Measurements from ENCODE around the gene CNTNAP2. TPM values are rescaled to one million over a fixed set of nuclear protein-coding genes. Genes with fewer than 3 reads are reported as not detected.

The CNTNAP2 gene
- total and polyA plus RNA-seq, 2 of the 4 experiments (the other 2 are of a cell fraction) = not detected

- no peak for ATAC-seq (ENCODE audit: low read depth)
- in situ Hi-C loops (cut with MboI; ENCODE audit: low sequenced_read_pairs) = no loop called here
- Histone ChIP-seq H2BK120ac (ENCODE audit: low read depth, low read length) (no peak overlapping the region), H3K79me1 (ENCODE audit: low read depth in 1 of 2, low read length in 2 of 2) (no peaks in the 10 kb centered on the region), H3K14ac (replicated peaks; ENCODE audit: low read depth, low read length) (no peak overlapping the region), H3K9ac (ENCODE audit: low read depth, low read length) (no peak overlapping the region), H3K27ac (ENCODE audit: insufficient read depth, low read length) (no peak overlapping the region), H3K9me1 (ENCODE audit: insufficient read depth, low read length) (no peaks in the 10 kb centered on the region), H3K9me3 (ENCODE audit: control insufficient read depth, insufficient read depth, low read length) (peaks cover 6% of the 10 kb centered on the region; the same call in 1 of the 2 replicates), H2AK5ac (ENCODE audit: low read depth, low read length) (no peak overlapping the region), H3K4ac (ENCODE audit: low read depth, low read length) (no peak overlapping the region), H4K91ac (ENCODE audit: insufficient read depth, low read depth, low read length) (no peak overlapping the region), H3K23ac (ENCODE audit: low read depth, low read length) (no peak overlapping the region), H2BK5ac (ENCODE audit: low read depth, low read length, poor library complexity, severe bottlenecking) (no peak overlapping the region), H3K4me2 (ENCODE audit: low read depth, low read length) (no peak overlapping the region), H3K4me1 (ENCODE audit: control insufficient read depth, insufficient read depth, low read length) (no peaks in the 10 kb centered on the region), H3K56ac (ENCODE audit: extremely low read depth, insufficient read depth, low read length) (no peak overlapping the region), H3K18ac (ENCODE audit: low read depth, low read length) (no peak overlapping the region), H3K36me3 (ENCODE audit: control insufficient read depth, insufficient read depth, low read length) (no peaks in the 10 kb centered on the region), H4K8ac (ENCODE audit: low read depth in 2 of 2, low read length in 2 of 2) (no peak overlapping the region), H2BK20ac (ENCODE audit: low read depth, low read length) (no peak overlapping the region), H2BK15ac (ENCODE audit: low read depth, low read length) (no peak overlapping the region), H3K27me3 (ENCODE audit: control insufficient read depth, insufficient read depth, low read length) (no peaks in the 10 kb centered on the region), H3K4me3 (ENCODE audit: insufficient read depth, low read depth, low read length) (no peak overlapping the region), H2AFZ (replicated peaks; ENCODE audit: low read length, poor library complexity) (no peak overlapping the region), H4K20me1 (ENCODE audit: insufficient read depth, low read length) (no peaks in the 10 kb centered on the region), H4K5ac (ENCODE audit: low read depth, low read length) (no peak overlapping the region), H2AK9ac (replicated peaks; ENCODE audit: low read depth, low read length, poor library complexity) (no peak overlapping the region)
- ChIA-PET CTCF (no interaction called here), POLR2A (ENCODE audit: unreplicated experiment) (no interaction called here)
- dilution Hi-C loops (cut with HindIII; ENCODE audit: low sequenced_read_pairs, unreplicated experiment) = no loop called here
- TF ChIP-seq USF2 (IDR thresholded peaks at IDR 0.05; ENCODE audit: low read depth, low read length) (no peak), CTCF (conservative IDR thresholded peaks at IDR 0.05; ENCODE audit: low read depth, low read length) (no peak), RAD21 (IDR thresholded peaks at IDR 0.05; ENCODE audit: low read length) (no peak), CHD1 (IDR thresholded peaks at IDR 0.05; ENCODE audit: low read depth, low read length) (no peak), MXI1 (IDR thresholded peaks at IDR 0.05; ENCODE audit: borderline replicate concordance, low read depth, low read length) (no peak), BHLHE40 (IDR thresholded peaks at IDR 0.05; ENCODE audit: low read depth, low read length) (no peak), NFE2L2 (IDR thresholded peaks at IDR 0.05; ENCODE audit: low read depth, low read length) (no peak), SMC3 (IDR thresholded peaks at IDR 0.05; ENCODE audit: low read depth, low read length) (no peak), ELK1 (IDR thresholded peaks at IDR 0.05; ENCODE audit: borderline replicate concordance, low read depth, low read length) (no peak), CEBPB (IDR thresholded peaks at IDR 0.05; ENCODE audit: low read depth, low read length) (no peak), FOS (IDR thresholded peaks at IDR 0.05; ENCODE audit: low read depth, low read length) (no peak), MAFK (IDR thresholded peaks at IDR 0.05; ENCODE audit: low read depth, low read length) (no peak), RFX5 (IDR thresholded peaks at IDR 0.05; ENCODE audit: low read depth, low read length) (no peak), POLR2A (IDR thresholded peaks at IDR 0.05; ENCODE audit: low read depth, low read length) (no peak), MAZ (IDR thresholded peaks at IDR 0.05; ENCODE audit: borderline replicate concordance, low read depth, low read length) (no peak), RCOR1 (IDR thresholded peaks at IDR 0.05; ENCODE audit: insufficient replicate concordance, low read length) (no peak)
- intact Hi-C loops (cut with micrococcal nuclease) = no loop called here
- no peak for DNase-seq
- BruUV-seq (replicated peaks) = no TSS peak
Observed at GRCh38 chr7:147804032-147804431, 1687.4 kb downstream of the CNTNAP2 start.
